Endothelial cell (in vitro differentiated cells): ENCODE data around the gene ERGIC1. TPM values are rescaled to one million over a fixed set of nuclear protein-coding genes. Genes with fewer than 3 reads are reported as not detected.

Experiments
- DNase-seq: peaks from one replicate; pipeline ENCODE4 v3.0.0; 2021; ENCODE audit warnings: low spot score
- H3K27ac Mint-ChIP-seq: one replicate; pipeline ENCODE4 v1.8.0; 2021; ENCODE audit warnings: mixed read lengths, inconsistent platforms; ENCODE audit not compliant: unreplicated experiment
- H3K27me3 Mint-ChIP-seq: one replicate; pipeline ENCODE4 v1.8.0; 2021; ENCODE audit warnings: mild to moderate bottlenecking, moderate library complexity, mixed read lengths, inconsistent platforms; ENCODE audit not compliant: unreplicated experiment
- H3K36me3 Mint-ChIP-seq: one replicate; pipeline ENCODE4 v1.8.0; 2021; ENCODE audit warnings: mild to moderate bottlenecking, low read depth, mixed read lengths, inconsistent platforms; ENCODE audit not compliant: unreplicated experiment
- H3K4me1 Mint-ChIP-seq: one replicate; pipeline ENCODE4 v1.8.0; 2021; ENCODE audit warnings: mild to moderate bottlenecking, mixed read lengths, inconsistent platforms; ENCODE audit not compliant: unreplicated experiment
- H3K4me3 Mint-ChIP-seq: one replicate; pipeline ENCODE4 v1.8.0; 2021; ENCODE audit warnings: mild to moderate bottlenecking, mixed read lengths, inconsistent platforms; ENCODE audit not compliant: unreplicated experiment
- H3K9me3 Mint-ChIP-seq: one replicate; pipeline ENCODE4 v1.8.0; 2021; ENCODE audit warnings: mixed read lengths, inconsistent platforms; ENCODE audit not compliant: unreplicated experiment
- CTCF ChIP-seq: fragments of 200-600 bp; sonication (generic); IDR thresholded peaks from one replicate; pipeline ENCODE4 v1.5.0; 2021; ENCODE audit warnings: antibody characterized with exemption; ENCODE audit not compliant: unreplicated experiment
- total RNA-seq: library from RNA; stranded (reverse); fragmentation: NEBNext Ultra II Directional; extraction: Animal tissue kit (Norgen Biotek cat#: 25700); gene quantifications from one replicate; pipeline ENCODE4 v1.2.1, GENCODE V29; 2021; ENCODE audit not compliant: unreplicated experiment

Gene ERGIC1
- total RNA-seq, 1 donor from 2014 or later: 67.1 TPM

GRCh38 chr5:172911976-172912375, 77.9 kb downstream of the ERGIC1 start:
- TF ChIP-seq CTCF: no peak
- H3K27me3 Mint-ChIP-seq: peaks cover 5% of the 10 kb centered on the region
- peaks cover 2% of the 10 kb centered on the region for H3K36me3 Mint-ChIP-seq
- no peak overlapping the region for H3K4me3 Mint-ChIP-seq
- no peak for DNase-seq
- peaks cover 2% of the 10 kb centered on the region for H3K4me1 Mint-ChIP-seq
- H3K27ac Mint-ChIP-seq: no peak overlapping the region
- H3K9me3 Mint-ChIP-seq: no peaks in the 10 kb centered on the region

GRCh38 chr5:172913117-172913850, 79.2 kb downstream of the ERGIC1 start:
- H3K36me3 Mint-ChIP-seq: peaks cover 7% of the 10 kb centered on the region
- TF ChIP-seq CTCF: no peak
- H3K9me3 Mint-ChIP-seq: no peaks in the 10 kb centered on the region
- H3K4me1 Mint-ChIP-seq: peaks cover 2% of the 10 kb centered on the region
- H3K27ac Mint-ChIP-seq: no peak overlapping the region
- H3K27me3 Mint-ChIP-seq: peaks cover 4% of the 10 kb centered on the region
- no peak for DNase-seq
- no peak overlapping the region for H3K4me3 Mint-ChIP-seq

GRCh38 chr5:172915514-172915913, 81.5 kb downstream of the ERGIC1 start:
- no peak overlapping the region for H3K4me3 Mint-ChIP-seq
- no peak for TF ChIP-seq CTCF
- H3K27ac Mint-ChIP-seq: no peak overlapping the region
- H3K36me3 Mint-ChIP-seq: peaks cover 14% of the 10 kb centered on the region
- peaks cover 4% of the 10 kb centered on the region for H3K27me3 Mint-ChIP-seq
- DNase-seq: no peak
- H3K4me1 Mint-ChIP-seq: peaks cover 2% of the 10 kb centered on the region
- no peaks in the 10 kb centered on the region for H3K9me3 Mint-ChIP-seq

GRCh38 chr5:172918421-172919371, 84.6 kb downstream of the ERGIC1 start:
- no peaks in the 10 kb centered on the region for H3K9me3 Mint-ChIP-seq
- H3K27ac Mint-ChIP-seq: no peak overlapping the region
- peaks cover 4% of the 10 kb centered on the region for H3K27me3 Mint-ChIP-seq
- no peak overlapping the region for H3K4me3 Mint-ChIP-seq
- no peak for DNase-seq
- peaks cover 14% of the 10 kb centered on the region for H3K36me3 Mint-ChIP-seq
- peaks cover 4% of the 10 kb centered on the region for H3K4me1 Mint-ChIP-seq
- no peak for TF ChIP-seq CTCF
